IMR-90 (cell line): ENCODE measurements around the gene XYLT2. TPM values are rescaled to one million over a fixed set of nuclear protein-coding genes. Genes with fewer than 3 reads are reported as not detected.

Experiments used
- ATAC-seq: fragments of 200-7000 bp; cut with Tn5 transposase; 2 replicates; pipeline ENCODE4 v1.9.1; 2020; ENCODE audit warnings: low read depth, mild to moderate bottlenecking, moderate library complexity
- BruUV-seq: library from RNA; stranded (reverse); fragments of 400-500 nt; replicated peaks from 2 replicates; lab custom pipeline; 2021; lab: Mats Ljungman, UMichigan
- CTCF ChIA-PET: fragments of 300-600 bp; formaldehyde crosslinking; extraction: SDS; loops from one replicate; lab custom pipeline; 2021; ENCODE audit warnings: antibody characterized with exemption; lab: Yijun Ruan, JAX
- POLR2A ChIA-PET: fragments of 300-600 bp; sonication (Branson Sonifier 250); formaldehyde crosslinking; loops from one replicate; lab custom pipeline; 2022; ENCODE audit warnings: antibody characterized with exemption; ENCODE audit not compliant: unreplicated experiment; lab: Charles Lee
- DNase-seq: peaks from one replicate; pipeline ENCODE4 v3.0.0; 2013
- H2AFZ ChIP-seq: replicated peaks from 2 replicates; pipeline ENCODE3; 2013; ENCODE audit warnings: low read length, mild to moderate bottlenecking; ENCODE audit not compliant: poor library complexity
- H2AK5ac ChIP-seq: 2 replicates; pipeline ENCODE4 v1.6.1; 2013; ENCODE audit warnings: low read depth, low read length, inconsistent platforms
- H2AK9ac ChIP-seq: replicated peaks from 2 replicates; pipeline ENCODE3; 2013; ENCODE audit warnings: mild to moderate bottlenecking, low read depth, low read length, moderate library complexity; ENCODE audit not compliant: poor library complexity
- H2BK120ac ChIP-seq: 2 replicates; pipeline ENCODE4 v1.6.1; 2013; ENCODE audit warnings: low read depth, low read length, inconsistent platforms
- H2BK15ac ChIP-seq: 3 replicates; pipeline ENCODE4 v1.6.1; 2013; ENCODE audit warnings: low read depth, low read length, inconsistent platforms
- H2BK20ac ChIP-seq: 2 replicates; pipeline ENCODE4 v1.6.1; 2013; ENCODE audit warnings: low read depth, mild to moderate bottlenecking, inconsistent platforms, low read length, moderate library complexity
- H2BK5ac ChIP-seq: 2 replicates; pipeline ENCODE4 v1.6.1; 2013; ENCODE audit warnings: mild to moderate bottlenecking, low read depth, low read length, inconsistent platforms; ENCODE audit not compliant: poor library complexity, severe bottlenecking
- H3K14ac ChIP-seq: replicated peaks from 2 replicates; pipeline ENCODE4 v1.6.1; 2013; ENCODE audit warnings: low read depth, low read length, inconsistent platforms
- H3K18ac ChIP-seq: 2 replicates; pipeline ENCODE4 v1.6.1; 2013; ENCODE audit warnings: low read depth, low read length, control low read depth
- H3K23ac ChIP-seq: 2 replicates; pipeline ENCODE4 v1.6.1; 2013; ENCODE audit warnings: low read depth, low read length, inconsistent platforms
- H3K27ac ChIP-seq: 2 replicates; pipeline ENCODE4 v1.5.1; 2013; ENCODE audit warnings: mild to moderate bottlenecking, control low read depth, low read length; ENCODE audit not compliant: insufficient read depth
- H3K27me3 ChIP-seq: 2 replicates; pipeline ENCODE4 v1.6.1; 2013; ENCODE audit warnings: low read length; ENCODE audit not compliant: control insufficient read depth, insufficient read depth
- H3K36me3 ChIP-seq: 2 replicates; pipeline ENCODE4 v1.6.1; 2013; ENCODE audit warnings: low read length, mixed read lengths; ENCODE audit not compliant: control insufficient read depth, insufficient read depth
- H3K4ac ChIP-seq: 2 replicates; pipeline ENCODE4 v1.6.1; 2013; ENCODE audit warnings: low read depth, low read length, inconsistent platforms
- H3K4me1 ChIP-seq: 2 replicates; pipeline ENCODE4 v1.6.1; 2013; ENCODE audit warnings: low read length, mixed read lengths; ENCODE audit not compliant: control insufficient read depth, insufficient read depth
- H3K4me2 ChIP-seq: 2 replicates; pipeline ENCODE4 v1.6.1; 2013; ENCODE audit warnings: low read depth, mild to moderate bottlenecking, control low read depth, low read length, moderate library complexity
- H3K4me3 ChIP-seq: 2 replicates; pipeline ENCODE4 v1.5.1; 2013; ENCODE audit warnings: low read depth, mild to moderate bottlenecking, control low read depth, low read length, moderate library complexity; ENCODE audit not compliant: insufficient read depth
- H3K56ac ChIP-seq: 2 replicates; pipeline ENCODE4 v1.6.1; 2013; ENCODE audit warnings: low read length, inconsistent platforms; ENCODE audit not compliant: insufficient read depth; ENCODE audit errors: extremely low read depth
- H3K79me1 ChIP-seq, 2 experiments: 2 replicates each; pipeline ENCODE4 v1.6.1; 2013; ENCODE audit warnings: low read length in 2 of 2, inconsistent platforms in 1 of 2, low read depth in 1 of 2
- H3K9ac ChIP-seq: 2 replicates; pipeline ENCODE4 v1.6.1; 2013; ENCODE audit warnings: low read depth, low read length, control low read depth
- H3K9me1 ChIP-seq: 2 replicates; pipeline ENCODE4 v1.6.1; 2013; ENCODE audit warnings: low read length, inconsistent platforms; ENCODE audit not compliant: insufficient read depth
- H3K9me3 ChIP-seq: 2 replicates; pipeline ENCODE4 v1.6.1; 2013; ENCODE audit warnings: low read length; ENCODE audit not compliant: control insufficient read depth, insufficient read depth
- H4K20me1 ChIP-seq: 2 replicates; pipeline ENCODE4 v1.6.1; 2013; ENCODE audit warnings: low read length, inconsistent platforms; ENCODE audit not compliant: insufficient read depth
- H4K5ac ChIP-seq: 2 replicates; pipeline ENCODE4 v1.6.1; 2013; ENCODE audit warnings: mild to moderate bottlenecking, low read depth, low read length, control low read depth
- H4K8ac ChIP-seq, 2 experiments: 2 replicates each; pipeline ENCODE4 v1.6.1; 2013; ENCODE audit warnings: low read depth in 2 of 2, low read length in 2 of 2, control low read depth in 1 of 2, inconsistent platforms in 1 of 2
- H4K91ac ChIP-seq: 2 replicates; pipeline ENCODE4 v1.6.1; 2013; ENCODE audit warnings: low read depth, low read length, inconsistent platforms; ENCODE audit not compliant: insufficient read depth
- FOS ChIP-seq: fragments of 150-350 bp; IDR thresholded peaks from 2 replicates; pipeline ENCODE4 v1.6.1; 2016; ENCODE audit warnings: low read depth, low read length
- WGBS, 2 experiments: methylation state at CpG; one replicate each; pipeline versions ENCODE4 v1.1.5 to v1.1.7; 2013; ENCODE audit warnings: missing lambda C conversion rate in 2 of 2; ENCODE audit not compliant: insufficient read length in 1 of 2; ENCODE audit errors: extremely low coverage in 2 of 2; 5-methylcytosine and 5-hydroxymethylcytosine counted together
- dilution Hi-C: fragments of 300-500 bp; cut with HindIII; formaldehyde crosslinking; loops from one replicate; pipeline ENCODE4 v1.14.3; 2018; ENCODE audit warnings: low sequenced_read_pairs; ENCODE audit not compliant: unreplicated experiment
- in situ Hi-C: fragments of 300-500 bp; cut with MboI; formaldehyde crosslinking; loops from 3 replicates; pipeline ENCODE4 v1.14.3; 2019; ENCODE audit warnings: low sequenced_read_pairs, inconsistent platforms, mixed read lengths
- intact Hi-C: fragments of 100-400 bp; cut with micrococcal nuclease; formaldehyde crosslinking; loops from 2 replicates; pipeline ENCODE4 v1.10.0; 2022
- polyA plus RNA-seq, 3 experiments: library from polyadenylated mRNA; depleted of rRNA; stranded (reverse); fragments of >200 nt; gene quantifications; 2 replicates each; pipeline ENCODE4 v1.2.3, GENCODE V29; 2012; ENCODE audit warnings: low replicate concordance in 1 of 3
- total RNA-seq: library from RNA; depleted of rRNA; stranded (reverse); fragments of >200 nt; gene quantifications from 2 replicates; pipeline ENCODE4 v1.2.3, GENCODE V29; 2012
- TF ChIP-seq, protein P1 (sequence below): fragments of 150-350 bp; IDR thresholded peaks from 2 replicates; pipeline ENCODE4 v1.6.1; 2016; ENCODE audit warnings: low read depth, mild to moderate bottlenecking, low read length, moderate library complexity, borderline replicate concordance

XYLT2 gene
- total and polyA plus RNA-seq, 2 of the 4 experiments (the other 2 are of a cell fraction): 27.7 to 31.9 TPM

- H3K18ac ChIP-seq: no peak overlapping the region
- no peak overlapping the region for H3K27ac ChIP-seq
- 100% methylated on average over 3 of the region's 11 CpGs; no CpG with 5 or more reads in 1 of the 2 experiments for WGBS, 2 experiments
- no peak for DNase-seq
- TF ChIP-seq FOS: no peak
- TF ChIP-seq, protein P1, sequence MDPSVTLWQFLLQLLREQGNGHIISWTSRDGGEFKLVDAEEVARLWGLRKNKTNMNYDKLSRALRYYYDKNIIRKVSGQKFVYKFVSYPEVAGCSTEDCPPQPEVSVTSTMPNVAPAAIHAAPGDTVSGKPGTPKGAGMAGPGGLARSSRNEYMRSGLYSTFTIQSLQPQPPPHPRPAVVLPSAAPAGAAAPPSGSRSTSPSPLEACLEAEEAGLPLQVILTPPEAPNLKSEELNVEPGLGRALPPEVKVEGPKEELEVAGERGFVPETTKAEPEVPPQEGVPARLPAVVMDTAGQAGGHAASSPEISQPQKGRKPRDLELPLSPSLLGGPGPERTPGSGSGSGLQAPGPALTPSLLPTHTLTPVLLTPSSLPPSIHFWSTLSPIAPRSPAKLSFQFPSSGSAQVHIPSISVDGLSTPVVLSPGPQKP: no peak
- no peak overlapping the region for H3K23ac ChIP-seq
- H3K4me3 ChIP-seq: no peak overlapping the region
- intact Hi-C loops (no loop called here), dilution Hi-C loops (no loop called here), in situ Hi-C loops (no loop called here)
- H3K4me1 ChIP-seq: no peaks in the 10 kb centered on the region; the same call in 1 of the 2 replicates
- H3K4me2 ChIP-seq: no peak overlapping the region
- H2AFZ ChIP-seq: no peak overlapping the region
- no peak overlapping the region for H3K56ac ChIP-seq
- no peaks in the 10 kb centered on the region for H3K27me3 ChIP-seq
- H2BK15ac ChIP-seq: no peak overlapping the region
- BruUV-seq: no TSS peak
- no peak overlapping the region for H2BK120ac ChIP-seq
- H2BK5ac ChIP-seq: no peak overlapping the region
- H2BK20ac ChIP-seq: no peak overlapping the region
- CTCF ChIA-PET: no interaction called here
- H4K20me1 ChIP-seq: no peaks in the 10 kb centered on the region
- no peaks in the 10 kb centered on the region for H3K9me3 ChIP-seq
- H4K8ac ChIP-seq: no peak overlapping the region
- no peak overlapping the region for H2AK5ac ChIP-seq
- H3K14ac ChIP-seq: no peak overlapping the region
- no peaks in the 10 kb centered on the region for H3K79me1 ChIP-seq
- H4K91ac ChIP-seq: no peak overlapping the region
- no peak for ATAC-seq
- no peak overlapping the region for H3K4ac ChIP-seq
- no peak overlapping the region for H3K9ac ChIP-seq
- H3K36me3 ChIP-seq: no peaks in the 10 kb centered on the region
- H2AK9ac ChIP-seq: no peak overlapping the region
- H3K9me1 ChIP-seq: peaks cover 4% of the 10 kb centered on the region
- no peak overlapping the region for H4K5ac ChIP-seq
- POLR2A ChIA-PET: no interaction called here
Observed at GRCh38 chr17:50330151-50330775, 15.7 kb upstream of the XYLT2 start.
